Measurements from ENCODE around the gene KLHDC9. TPM values are rescaled to one million over a fixed set of nuclear protein-coding genes. Genes with fewer than 3 reads are reported as not detected.

KLHDC9 gene
- total and polyA plus RNA-seq, 9 of the 15 experiments (the other 6 are each of a cell fraction or from before 2014, with no cell fraction given): not detected

DNA sequence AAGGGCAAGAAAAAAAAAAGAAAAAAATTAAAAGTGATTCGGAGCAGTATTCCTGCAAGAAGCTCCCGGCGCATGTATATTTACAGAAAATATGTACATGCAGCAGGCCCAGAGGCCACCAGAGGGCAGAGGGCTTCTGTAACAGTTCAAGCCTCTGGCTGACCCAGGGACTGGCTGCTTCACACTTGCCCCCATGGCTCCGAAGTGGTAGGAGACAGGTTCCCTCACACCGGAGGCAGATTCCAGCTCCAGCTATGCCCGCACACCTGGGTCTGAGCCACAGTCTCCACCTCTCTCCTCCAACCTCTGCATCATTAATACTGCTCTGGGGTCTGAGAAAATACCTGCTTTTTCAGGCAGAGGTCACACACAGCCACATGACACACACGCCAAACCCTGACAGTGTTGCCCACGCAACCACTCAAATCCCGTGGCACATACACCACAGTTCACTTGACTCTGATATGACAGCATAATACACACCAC is 26.2 kb upstream of the KLHDC9 start (continued):
- TF ChIP-seq SMAD3 (CRISPR knock-in tag; conservative IDR thresholded peaks at IDR 0.05) (no peak), CLOCK (CRISPR knock-in tag; IDR thresholded peaks at IDR 0.05; ENCODE audit: borderline replicate concordance) (no peak), DNMT1 (IDR thresholded peaks at IDR 0.05) (no peak), JUND (IDR thresholded peaks at IDR 0.05; ENCODE audit: borderline replicate concordance, low read depth, low read length) (peak; percentile 41; the same call in 1 of the 2 replicates), JUND (tag; IDR thresholded peaks at IDR 0.05; ENCODE audit: borderline replicate concordance, low read depth, low read length) (no peak), HLTF (IDR thresholded peaks at IDR 0.05) (no peak), ZEB2 (IDR thresholded peaks at IDR 0.05) (no peak), FOXJ3 (CRISPR knock-in tag; IDR thresholded peaks at IDR 0.05) (no peak), SETDB1 (IDR thresholded peaks at IDR 0.05; ENCODE audit: low read length) (no peak), HMG20B (CRISPR knock-in tag; IDR thresholded peaks at IDR 0.05) (no peak), ZFP1 (CRISPR knock-in tag; IDR thresholded peaks at IDR 0.05) (no peak), ZBTB9 (CRISPR knock-in tag; IDR thresholded peaks at IDR 0.05) (no peak), MAFG (tag; conservative IDR thresholded peaks at IDR 0.05) (no peak), ZNF197 (CRISPR knock-in tag; IDR thresholded peaks at IDR 0.05; ENCODE audit: low read depth) (no peak), BCLAF1 (IDR thresholded peaks at IDR 0.05; ENCODE audit: borderline replicate concordance in 1 of 2, control insufficient read depth in 1 of 2, low read depth in 2 of 2, low read length in 1 of 2) (no peak), MCM5 (IDR thresholded peaks at IDR 0.05; ENCODE audit: low read depth) (no peak), SAP30 (IDR thresholded peaks at IDR 0.05; ENCODE audit: borderline replicate concordance, insufficient read depth, low read depth, low read length, poor library complexity, severe bottlenecking) (no peak), EWSR1 (IDR thresholded peaks at IDR 0.05; ENCODE audit: borderline replicate concordance, low read depth, partially characterized antibody) (no peak), MTA3 (IDR thresholded peaks at IDR 0.05; ENCODE audit: borderline replicate concordance) (no peak), ZNF589 (CRISPR knock-in tag; IDR thresholded peaks at IDR 0.05; ENCODE audit: low read depth) (no peak), ZNF282 (CRISPR knock-in tag; IDR thresholded peaks at IDR 0.05) (no peak)
- TF ChIP-seq, protein P1, sequence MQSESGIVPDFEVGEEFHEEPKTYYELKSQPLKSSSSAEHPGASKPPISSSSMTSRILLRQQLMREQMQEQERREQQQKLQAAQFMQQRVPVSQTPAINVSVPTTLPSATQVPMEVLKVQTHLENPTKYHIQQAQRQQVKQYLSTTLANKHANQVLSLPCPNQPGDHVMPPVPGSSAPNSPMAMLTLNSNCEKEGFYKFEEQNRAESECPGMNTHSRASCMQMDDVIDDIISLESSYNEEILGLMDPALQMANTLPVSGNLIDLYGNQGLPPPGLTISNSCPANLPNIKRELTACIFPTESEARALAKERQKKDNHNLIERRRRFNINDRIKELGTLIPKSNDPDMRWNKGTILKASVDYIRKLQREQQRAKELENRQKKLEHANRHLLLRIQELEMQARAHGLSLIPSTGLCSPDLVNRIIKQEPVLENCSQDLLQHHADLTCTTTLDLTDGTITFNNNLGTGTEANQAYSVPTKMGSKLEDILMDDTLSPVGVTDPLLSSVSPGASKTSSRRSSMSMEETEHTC (IDR thresholded peaks at IDR 0.05): no peak

Measured in K562 (cell line).